ENCODE measurements around the gene SCAF1.

The SCAF1 gene

DNA sequence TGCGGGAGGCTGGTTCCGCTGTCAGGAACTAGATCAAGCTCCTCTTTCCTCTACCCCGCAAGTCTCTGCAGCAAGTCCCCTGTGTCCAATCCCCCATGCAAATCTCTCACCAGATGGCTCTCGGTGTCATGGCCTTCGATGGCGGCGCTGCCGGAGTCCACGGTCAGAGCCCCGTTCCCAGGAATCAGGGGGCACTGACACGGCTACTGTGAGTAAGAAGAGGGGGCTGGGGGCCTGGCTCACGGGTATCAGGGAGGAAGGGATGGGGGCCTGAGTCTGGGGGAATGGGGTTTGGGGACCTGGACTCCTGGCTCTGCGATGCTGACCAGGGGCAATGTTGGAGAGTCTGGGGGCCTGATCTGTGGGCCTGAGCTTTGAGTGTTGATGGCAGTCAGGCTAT lies 4.0 kb downstream of the SCAF1 start:
- Histone ChIP-seq H3K27me3 (ENCODE audit: insufficient read depth, poor library complexity, severe bottlenecking) (no peaks in the 10 kb centered on the region), H3K27ac (replicated peaks) (no peak overlapping the region), H3K4me3 (replicated peaks; ENCODE audit: insufficient read depth, low read length) (no peak overlapping the region)
- DNase-seq (ENCODE audit: low read depth in 1 of 2, low spot score in 1 of 2): no peak
- TF ChIP-seq, protein P1, sequence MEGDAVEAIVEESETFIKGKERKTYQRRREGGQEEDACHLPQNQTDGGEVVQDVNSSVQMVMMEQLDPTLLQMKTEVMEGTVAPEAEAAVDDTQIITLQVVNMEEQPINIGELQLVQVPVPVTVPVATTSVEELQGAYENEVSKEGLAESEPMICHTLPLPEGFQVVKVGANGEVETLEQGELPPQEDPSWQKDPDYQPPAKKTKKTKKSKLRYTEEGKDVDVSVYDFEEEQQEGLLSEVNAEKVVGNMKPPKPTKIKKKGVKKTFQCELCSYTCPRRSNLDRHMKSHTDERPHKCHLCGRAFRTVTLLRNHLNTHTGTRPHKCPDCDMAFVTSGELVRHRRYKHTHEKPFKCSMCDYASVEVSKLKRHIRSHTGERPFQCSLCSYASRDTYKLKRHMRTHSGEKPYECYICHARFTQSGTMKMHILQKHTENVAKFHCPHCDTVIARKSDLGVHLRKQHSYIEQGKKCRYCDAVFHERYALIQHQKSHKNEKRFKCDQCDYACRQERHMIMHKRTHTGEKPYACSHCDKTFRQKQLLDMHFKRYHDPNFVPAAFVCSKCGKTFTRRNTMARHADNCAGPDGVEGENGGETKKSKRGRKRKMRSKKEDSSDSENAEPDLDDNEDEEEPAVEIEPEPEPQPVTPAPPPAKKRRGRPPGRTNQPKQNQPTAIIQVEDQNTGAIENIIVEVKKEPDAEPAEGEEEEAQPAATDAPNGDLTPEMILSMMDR (IDR thresholded peaks at IDR 0.05; ENCODE audit: insufficient read depth, low read length): no peak
- TF ChIP-seq REST (IDR thresholded peaks at IDR 0.05; ENCODE audit: insufficient replicate concordance, low read depth) (no peak), GABPA (IDR thresholded peaks at IDR 0.05; ENCODE audit: low read depth) (no peak), SPI1 (IDR thresholded peaks at IDR 0.05; ENCODE audit: borderline replicate concordance, low read depth) (no peak), POLR2AphosphoS5 (IDR thresholded peaks at IDR 0.05; ENCODE audit: low read depth) (no peak)

DNA sequence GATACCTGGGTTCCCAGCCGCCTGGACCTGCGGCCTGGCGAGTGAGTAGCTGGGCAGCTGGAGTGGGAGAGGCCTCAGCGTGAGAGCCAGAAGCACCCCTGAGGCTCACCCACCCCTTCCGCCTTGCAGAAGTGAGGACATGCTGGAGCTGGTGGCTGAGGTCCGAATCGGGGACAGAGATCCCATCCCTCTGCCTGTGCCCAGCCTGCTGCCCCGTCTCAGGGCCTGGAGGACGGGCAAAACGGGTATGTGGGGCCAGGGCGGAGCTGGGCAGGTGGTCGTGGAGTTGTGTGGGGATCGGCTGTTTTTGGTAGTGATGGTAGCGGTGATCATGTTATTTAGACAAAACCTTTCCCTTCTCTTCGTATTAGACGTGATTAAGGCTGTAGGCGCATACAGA lies 4.6 kb downstream of the SCAF1 start:
- TF ChIP-seq GABPA (IDR thresholded peaks at IDR 0.05; ENCODE audit: low read depth) (no peak), POLR2AphosphoS5 (IDR thresholded peaks at IDR 0.05; ENCODE audit: low read depth) (no peak), REST (IDR thresholded peaks at IDR 0.05; ENCODE audit: insufficient replicate concordance, low read depth) (no peak), SPI1 (IDR thresholded peaks at IDR 0.05; ENCODE audit: borderline replicate concordance, low read depth) (no peak)
- TF ChIP-seq, protein P1 (IDR thresholded peaks at IDR 0.05; ENCODE audit: insufficient read depth, low read length): no peak

GRCh38 chr19:49651029-49651819 lies 9.2 kb downstream of the SCAF1 start:
- Histone ChIP-seq H3K27me3 (ENCODE audit: insufficient read depth, poor library complexity, severe bottlenecking) (no peaks in the 10 kb centered on the region), H3K4me3 (replicated peaks; ENCODE audit: insufficient read depth, low read length) (no peak overlapping the region), H3K27ac (replicated peaks) (no peak overlapping the region)
- TF ChIP-seq GABPA (IDR thresholded peaks at IDR 0.05; ENCODE audit: low read depth): no peak
- no peak for TF ChIP-seq REST (IDR thresholded peaks at IDR 0.05; ENCODE audit: insufficient replicate concordance, low read depth)
- TF ChIP-seq SPI1 (IDR thresholded peaks at IDR 0.05; ENCODE audit: borderline replicate concordance, low read depth): no peak
- TF ChIP-seq, protein P1 (IDR thresholded peaks at IDR 0.05; ENCODE audit: insufficient read depth, low read length): no peak
- TF ChIP-seq POLR2AphosphoS5 (IDR thresholded peaks at IDR 0.05; ENCODE audit: low read depth): no peak
- DNase-seq (ENCODE audit: low read depth in 1 of 2, low spot score in 1 of 2): no peak

More for the DNA sequence above, 4.6 kb downstream of the SCAF1 start:
- H3K27me3 ChIP-seq (ENCODE audit: insufficient read depth, poor library complexity, severe bottlenecking): no peaks in the 10 kb centered on the region
- H3K27ac ChIP-seq (replicated peaks): no peak overlapping the region
- no peak for DNase-seq (ENCODE audit: low read depth in 1 of 2, low spot score in 1 of 2)
- no peak overlapping the region for H3K4me3 ChIP-seq (replicated peaks; ENCODE audit: insufficient read depth, low read length)
